ENCODE results near the gene ZNF146. TPM values are rescaled to one million over a fixed set of nuclear protein-coding genes. Genes with fewer than 3 reads are reported as not detected.

The ZNF146 gene
- total RNA-seq, 2 donors from 2014 or later: 44.0 to 45.2 TPM

DNA sequence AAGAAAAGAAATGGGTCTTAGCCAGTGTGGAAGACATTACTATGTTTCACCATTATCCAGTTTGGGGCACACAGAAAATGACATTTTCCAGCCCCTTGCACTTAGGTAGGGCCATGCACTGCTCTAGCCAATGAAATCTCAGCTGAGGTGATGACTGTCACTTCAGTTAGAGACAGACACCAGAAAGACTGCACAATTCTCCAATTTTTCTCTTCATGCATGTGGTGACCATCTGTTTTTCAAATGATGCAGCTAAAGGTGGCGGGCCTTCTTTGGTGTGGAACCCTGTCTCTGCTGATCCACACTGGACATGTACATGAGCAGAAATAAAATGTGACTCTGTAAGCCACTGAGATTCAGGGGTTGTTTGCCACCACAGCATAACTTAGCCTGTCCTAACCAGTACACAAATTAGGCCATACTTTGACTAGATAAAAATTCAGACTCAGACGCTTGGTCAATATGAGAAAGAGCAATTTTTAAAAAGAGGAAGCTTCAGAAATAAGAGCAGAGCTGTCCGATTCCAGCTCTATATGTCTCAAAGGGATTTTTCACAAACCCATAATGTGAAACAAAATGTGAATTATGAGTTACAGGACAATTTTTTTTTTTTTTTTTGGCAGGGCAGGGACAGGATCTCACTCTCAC is 7.2 kb upstream of the ZNF146 start:
- TF ChIP-seq, protein P1, sequence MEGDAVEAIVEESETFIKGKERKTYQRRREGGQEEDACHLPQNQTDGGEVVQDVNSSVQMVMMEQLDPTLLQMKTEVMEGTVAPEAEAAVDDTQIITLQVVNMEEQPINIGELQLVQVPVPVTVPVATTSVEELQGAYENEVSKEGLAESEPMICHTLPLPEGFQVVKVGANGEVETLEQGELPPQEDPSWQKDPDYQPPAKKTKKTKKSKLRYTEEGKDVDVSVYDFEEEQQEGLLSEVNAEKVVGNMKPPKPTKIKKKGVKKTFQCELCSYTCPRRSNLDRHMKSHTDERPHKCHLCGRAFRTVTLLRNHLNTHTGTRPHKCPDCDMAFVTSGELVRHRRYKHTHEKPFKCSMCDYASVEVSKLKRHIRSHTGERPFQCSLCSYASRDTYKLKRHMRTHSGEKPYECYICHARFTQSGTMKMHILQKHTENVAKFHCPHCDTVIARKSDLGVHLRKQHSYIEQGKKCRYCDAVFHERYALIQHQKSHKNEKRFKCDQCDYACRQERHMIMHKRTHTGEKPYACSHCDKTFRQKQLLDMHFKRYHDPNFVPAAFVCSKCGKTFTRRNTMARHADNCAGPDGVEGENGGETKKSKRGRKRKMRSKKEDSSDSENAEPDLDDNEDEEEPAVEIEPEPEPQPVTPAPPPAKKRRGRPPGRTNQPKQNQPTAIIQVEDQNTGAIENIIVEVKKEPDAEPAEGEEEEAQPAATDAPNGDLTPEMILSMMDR (IDR thresholded peaks at IDR 0.05): no peak
- intact Hi-C loops (cut with DNase I): no loop called here
- no peak overlapping the region for H3K27ac ChIP-seq
- no peaks in the 10 kb centered on the region for H3K27me3 ChIP-seq
- no peak overlapping the region for H3K4me3 ChIP-seq
- no peak for DNase-seq
- H3K9me3 ChIP-seq: no peaks in the 10 kb centered on the region
- no peaks in the 10 kb centered on the region for H3K36me3 ChIP-seq
- no peak overlapping the region for H3K9ac ChIP-seq (ENCODE audit: low read depth in 2 of 2, low read length in 2 of 2)
- H3K4me1 ChIP-seq: no peaks in the 10 kb centered on the region

- H3K9ac ChIP-seq (ENCODE audit: low read depth in 2 of 2, low read length in 2 of 2): no peak overlapping the region
- TF ChIP-seq, protein P1 (IDR thresholded peaks at IDR 0.05): no peak
- no peak overlapping the region for H3K27ac ChIP-seq
- DNase-seq: no peak
- intact Hi-C loops (cut with DNase I): no loop called here
- H3K27me3 ChIP-seq: no peaks in the 10 kb centered on the region
- H3K4me3 ChIP-seq: no peak overlapping the region
- no peaks in the 10 kb centered on the region for H3K4me1 ChIP-seq
- H3K9me3 ChIP-seq: no peaks in the 10 kb centered on the region
- no peaks in the 10 kb centered on the region for H3K36me3 ChIP-seq
Observed at GRCh38 chr19:36209372-36209771, 5.5 kb upstream of the ZNF146 start.

GRCh38 chr19:36210497-36210896 is 4.4 kb upstream of the ZNF146 start:
- intact Hi-C loops (cut with DNase I): no loop called here
- Histone ChIP-seq H3K27me3 (no peaks in the 10 kb centered on the region), H3K4me1 (no peaks in the 10 kb centered on the region), H3K9ac (ENCODE audit: low read depth in 2 of 2, low read length in 2 of 2) (no peak overlapping the region), H3K27ac (no peak overlapping the region), H3K4me3 (no peak overlapping the region), H3K9me3 (no peaks in the 10 kb centered on the region), H3K36me3 (no peaks in the 10 kb centered on the region)
- TF ChIP-seq, protein P1 (IDR thresholded peaks at IDR 0.05): no peak
- no peak for DNase-seq

DNA sequence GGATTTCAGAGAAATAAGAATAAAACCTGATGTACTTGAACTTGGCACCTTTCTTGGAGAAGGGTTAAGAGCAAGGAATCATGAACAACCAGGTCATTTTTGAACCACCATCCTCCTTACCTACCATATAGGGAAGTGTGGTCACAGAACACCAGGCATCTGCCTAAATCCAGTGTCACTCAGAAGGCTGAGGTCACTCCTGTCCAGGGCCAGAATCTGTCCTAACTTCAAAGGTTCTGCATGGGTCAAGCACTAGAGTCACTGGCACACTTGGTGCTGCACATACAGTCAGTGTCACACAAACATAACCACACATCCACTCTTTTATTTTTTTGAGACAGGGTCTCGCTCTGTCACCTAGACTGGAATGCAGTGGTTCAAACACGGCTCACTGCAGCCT is 2.0 kb upstream of the ZNF146 start:
- intact Hi-C loops (cut with DNase I): no loop called here
- Histone ChIP-seq H3K27me3 (no peaks in the 10 kb centered on the region), H3K9ac (ENCODE audit: low read depth in 2 of 2, low read length in 2 of 2) (no peak overlapping the region), H3K4me3 (no peak overlapping the region), H3K9me3 (no peaks in the 10 kb centered on the region), H3K27ac (no peak overlapping the region), H3K36me3 (no peaks in the 10 kb centered on the region), H3K4me1 (no peaks in the 10 kb centered on the region)
- TF ChIP-seq, protein P1 (IDR thresholded peaks at IDR 0.05): no peak
- DNase-seq: no peak

- no peak for DNase-seq
- Histone ChIP-seq H3K4me1 (no peaks in the 10 kb centered on the region), H3K27me3 (no peaks in the 10 kb centered on the region), H3K4me3 (peak overlapping the region; percentile 65), H3K9ac (ENCODE audit: low read depth in 2 of 2, low read length in 2 of 2) (peak overlapping the region; percentile 89 to 98), H3K27ac (peak overlapping the region; percentile 96), H3K36me3 (no peaks in the 10 kb centered on the region), H3K9me3 (no peaks in the 10 kb centered on the region)
- intact Hi-C loops (cut with DNase I): no loop called here
- TF ChIP-seq, protein P1 (IDR thresholded peaks at IDR 0.05): no peak
Observed at GRCh38 chr19:36215276-36216123, 594 bp downstream of the ZNF146 start.

Measured in colonic mucosa (tissue), 4 donors.